ENCODE results near the gene SOX10. TPM values are rescaled to one million over a fixed set of nuclear protein-coding genes. Genes with fewer than 3 reads are reported as not detected.

Gene SOX10
- total RNA-seq, 1 experiment from 2014 or later: not detected

DNA sequence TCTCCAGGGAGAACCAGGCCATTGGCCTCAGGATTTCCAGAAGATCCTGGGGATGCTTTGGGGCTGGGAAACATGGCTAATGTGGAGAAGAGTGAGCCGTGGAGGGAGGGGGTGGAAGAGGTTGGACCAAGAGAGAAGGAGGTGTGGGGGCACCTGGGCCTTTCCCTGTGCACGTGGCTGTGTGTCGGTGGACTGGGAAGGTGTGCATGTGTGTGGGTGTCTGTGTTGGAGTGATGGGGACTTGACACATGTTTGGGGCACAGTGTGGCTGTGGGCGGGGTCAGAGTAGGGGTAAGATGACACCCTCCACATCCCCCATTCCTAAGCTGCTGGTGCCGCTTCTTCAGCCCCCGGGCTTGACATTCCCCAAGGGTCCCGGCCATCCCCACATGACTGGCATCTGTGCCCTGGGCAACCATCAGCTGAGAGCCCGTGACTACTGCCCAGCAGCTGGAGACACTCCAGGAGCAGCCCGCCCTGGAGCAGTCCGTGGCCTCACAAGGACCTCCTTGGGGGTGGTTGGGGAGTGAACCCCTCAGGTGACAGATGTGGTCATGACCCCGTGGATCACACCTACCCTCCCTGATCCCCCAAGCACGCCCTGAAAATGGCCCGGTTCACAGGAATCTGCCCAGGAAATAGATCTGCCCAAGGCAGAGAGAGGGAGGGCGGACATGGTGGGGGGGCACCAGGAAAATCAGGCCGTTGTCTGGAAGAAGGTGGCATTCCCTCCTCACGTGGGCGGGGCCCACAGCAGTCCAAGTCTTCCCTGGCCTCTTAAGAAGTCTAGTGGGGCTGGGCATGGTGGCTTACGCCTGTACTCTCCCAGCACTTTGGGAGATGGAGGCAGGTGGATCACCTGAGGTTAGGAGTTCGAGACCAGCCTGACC is 34.8 kb upstream of the SOX10 start:
- no peak for DNase-seq (ENCODE audit: low read depth, low spot score)
- CTCF ChIA-PET: no interaction called here
- no peak; the same call in 1 of the 2 replicates for ATAC-seq
- H3K36me3 ChIP-seq (ENCODE audit: control insufficient read depth, insufficient read depth, low read length): no peaks in the 10 kb centered on the region
- POLR2A ChIA-PET: no interaction called here
- in situ Hi-C loops (cut with HindIII; ENCODE audit: low pct_unique_long_range_greater_than_20kb, low sequenced_read_pairs) (no loop called here), intact Hi-C loops (cut with micrococcal nuclease; ENCODE audit: unreplicated experiment) (no loop called here)
- H3K27ac ChIP-seq (ENCODE audit: low read length): no peak overlapping the region
- no peak for TF ChIP-seq POLR2AphosphoS5 (IDR thresholded peaks at IDR 0.05; ENCODE audit: low read depth, low read length)
- no peak for TF ChIP-seq TCF7L2 (IDR thresholded peaks at IDR 0.05; ENCODE audit: low read depth, low read length)
- no peak for TF ChIP-seq SIN3A (IDR thresholded peaks at IDR 0.05; ENCODE audit: borderline replicate concordance, insufficient read depth, low read depth, low read length)
- TF ChIP-seq, protein P1, sequence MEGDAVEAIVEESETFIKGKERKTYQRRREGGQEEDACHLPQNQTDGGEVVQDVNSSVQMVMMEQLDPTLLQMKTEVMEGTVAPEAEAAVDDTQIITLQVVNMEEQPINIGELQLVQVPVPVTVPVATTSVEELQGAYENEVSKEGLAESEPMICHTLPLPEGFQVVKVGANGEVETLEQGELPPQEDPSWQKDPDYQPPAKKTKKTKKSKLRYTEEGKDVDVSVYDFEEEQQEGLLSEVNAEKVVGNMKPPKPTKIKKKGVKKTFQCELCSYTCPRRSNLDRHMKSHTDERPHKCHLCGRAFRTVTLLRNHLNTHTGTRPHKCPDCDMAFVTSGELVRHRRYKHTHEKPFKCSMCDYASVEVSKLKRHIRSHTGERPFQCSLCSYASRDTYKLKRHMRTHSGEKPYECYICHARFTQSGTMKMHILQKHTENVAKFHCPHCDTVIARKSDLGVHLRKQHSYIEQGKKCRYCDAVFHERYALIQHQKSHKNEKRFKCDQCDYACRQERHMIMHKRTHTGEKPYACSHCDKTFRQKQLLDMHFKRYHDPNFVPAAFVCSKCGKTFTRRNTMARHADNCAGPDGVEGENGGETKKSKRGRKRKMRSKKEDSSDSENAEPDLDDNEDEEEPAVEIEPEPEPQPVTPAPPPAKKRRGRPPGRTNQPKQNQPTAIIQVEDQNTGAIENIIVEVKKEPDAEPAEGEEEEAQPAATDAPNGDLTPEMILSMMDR (IDR thresholded peaks at IDR 0.05): no peak
- TF ChIP-seq, protein P2, sequence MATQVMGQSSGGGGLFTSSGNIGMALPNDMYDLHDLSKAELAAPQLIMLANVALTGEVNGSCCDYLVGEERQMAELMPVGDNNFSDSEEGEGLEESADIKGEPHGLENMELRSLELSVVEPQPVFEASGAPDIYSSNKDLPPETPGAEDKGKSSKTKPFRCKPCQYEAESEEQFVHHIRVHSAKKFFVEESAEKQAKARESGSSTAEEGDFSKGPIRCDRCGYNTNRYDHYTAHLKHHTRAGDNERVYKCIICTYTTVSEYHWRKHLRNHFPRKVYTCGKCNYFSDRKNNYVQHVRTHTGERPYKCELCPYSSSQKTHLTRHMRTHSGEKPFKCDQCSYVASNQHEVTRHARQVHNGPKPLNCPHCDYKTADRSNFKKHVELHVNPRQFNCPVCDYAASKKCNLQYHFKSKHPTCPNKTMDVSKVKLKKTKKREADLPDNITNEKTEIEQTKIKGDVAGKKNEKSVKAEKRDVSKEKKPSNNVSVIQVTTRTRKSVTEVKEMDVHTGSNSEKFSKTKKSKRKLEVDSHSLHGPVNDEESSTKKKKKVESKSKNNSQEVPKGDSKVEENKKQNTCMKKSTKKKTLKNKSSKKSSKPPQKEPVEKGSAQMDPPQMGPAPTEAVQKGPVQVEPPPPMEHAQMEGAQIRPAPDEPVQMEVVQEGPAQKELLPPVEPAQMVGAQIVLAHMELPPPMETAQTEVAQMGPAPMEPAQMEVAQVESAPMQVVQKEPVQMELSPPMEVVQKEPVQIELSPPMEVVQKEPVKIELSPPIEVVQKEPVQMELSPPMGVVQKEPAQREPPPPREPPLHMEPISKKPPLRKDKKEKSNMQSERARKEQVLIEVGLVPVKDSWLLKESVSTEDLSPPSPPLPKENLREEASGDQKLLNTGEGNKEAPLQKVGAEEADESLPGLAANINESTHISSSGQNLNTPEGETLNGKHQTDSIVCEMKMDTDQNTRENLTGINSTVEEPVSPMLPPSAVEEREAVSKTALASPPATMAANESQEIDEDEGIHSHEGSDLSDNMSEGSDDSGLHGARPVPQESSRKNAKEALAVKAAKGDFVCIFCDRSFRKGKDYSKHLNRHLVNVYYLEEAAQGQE (IDR thresholded peaks at IDR 0.05; ENCODE audit: insufficient read depth in 1 of 2, low read depth in 2 of 2, low read length in 1 of 2): no peak
- no peaks in the 10 kb centered on the region for H3K4me1 ChIP-seq (ENCODE audit: control insufficient read depth, insufficient read depth, low read length)
- no TSS peak for BruUV-seq (replicated peaks)
- H3K27me3 ChIP-seq (ENCODE audit: control insufficient read depth, insufficient read depth, low read length): no peaks in the 10 kb centered on the region
- no peak overlapping the region for H3K4me3 ChIP-seq (ENCODE audit: low read depth in 2 of 2, low read length in 2 of 2)
- no peaks in the 10 kb centered on the region for H3K9me3 ChIP-seq (ENCODE audit: control insufficient read depth, insufficient read depth, low read depth, low read length)

DNA sequence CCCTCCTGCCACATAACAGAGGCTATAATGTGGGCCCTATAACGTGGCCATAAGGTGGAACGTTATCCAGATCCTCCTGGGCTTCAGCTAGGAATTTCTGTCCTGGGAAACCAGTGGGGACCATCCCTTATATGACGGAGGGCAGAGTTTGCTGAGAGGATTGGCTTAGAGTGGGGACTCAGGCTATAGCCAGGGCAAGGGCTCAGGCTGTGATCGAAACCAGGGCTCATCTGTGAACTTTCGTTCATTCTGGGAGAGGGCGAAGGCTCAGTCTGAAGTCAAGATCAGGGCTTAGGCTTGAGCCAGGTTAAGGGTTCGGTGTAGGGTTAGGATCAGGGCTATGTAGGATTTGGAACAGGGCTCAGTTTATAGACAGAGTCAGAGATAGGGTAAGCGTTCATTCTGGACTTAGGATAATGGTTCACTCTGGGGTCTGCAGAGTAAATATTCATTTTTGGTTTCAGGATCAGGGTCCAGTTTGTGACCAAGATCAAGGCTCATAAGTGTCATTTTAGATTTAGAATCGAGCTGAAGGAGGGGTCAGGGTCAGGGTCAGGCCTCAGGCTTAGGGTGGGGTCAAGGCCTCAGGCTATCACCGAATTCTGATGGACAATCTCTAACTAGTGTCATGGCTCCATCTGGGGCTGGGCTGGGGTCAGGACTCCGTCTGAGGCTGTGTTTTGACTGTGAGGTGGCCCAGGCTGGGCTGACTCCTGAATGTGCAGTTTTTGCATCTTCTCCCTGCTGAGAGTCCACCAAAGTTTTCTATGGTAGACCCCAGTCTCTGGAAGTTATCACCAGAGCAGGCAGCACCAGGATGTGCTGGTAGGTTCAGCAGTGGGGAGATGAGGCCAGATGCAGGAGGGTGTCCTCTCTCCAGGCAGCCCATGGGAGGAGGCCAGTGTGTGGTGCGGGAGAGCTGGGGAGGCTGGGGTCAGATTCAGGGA is 33.9 kb upstream of the SOX10 start:
- in situ Hi-C loops (cut with HindIII; ENCODE audit: low pct_unique_long_range_greater_than_20kb, low sequenced_read_pairs): no loop called here
- no peak overlapping the region for H3K4me3 ChIP-seq (ENCODE audit: low read depth in 2 of 2, low read length in 2 of 2)
- H3K27ac ChIP-seq (ENCODE audit: low read length): no peak overlapping the region
- ATAC-seq (no peak), DNase-seq (ENCODE audit: low read depth, low spot score) (no peak)
- intact Hi-C loops (cut with micrococcal nuclease; ENCODE audit: unreplicated experiment): no loop called here
- H3K36me3 ChIP-seq (ENCODE audit: control insufficient read depth, insufficient read depth, low read length): no peaks in the 10 kb centered on the region
- no peak for TF ChIP-seq POLR2AphosphoS5 (IDR thresholded peaks at IDR 0.05; ENCODE audit: low read depth, low read length)
- TF ChIP-seq, protein P2 (IDR thresholded peaks at IDR 0.05; ENCODE audit: insufficient read depth in 1 of 2, low read depth in 2 of 2, low read length in 1 of 2): no peak
- POLR2A ChIA-PET: no interaction called here
- no peaks in the 10 kb centered on the region for H3K27me3 ChIP-seq (ENCODE audit: control insufficient read depth, insufficient read depth, low read length)
- no peaks in the 10 kb centered on the region for H3K9me3 ChIP-seq (ENCODE audit: control insufficient read depth, insufficient read depth, low read depth, low read length)
- CTCF ChIA-PET: no interaction called here
- no peaks in the 10 kb centered on the region for H3K4me1 ChIP-seq (ENCODE audit: control insufficient read depth, insufficient read depth, low read length)
- BruUV-seq (replicated peaks): no TSS peak

Data from Panc1 (cell line).